Panc1 (cell line): ENCODE measurements around the gene RPL22L1. TPM values are rescaled to one million over a fixed set of nuclear protein-coding genes. Genes with fewer than 3 reads are reported as not detected.

ENCODE experiments used
- ATAC-seq: fragments of 200-7000 bp; cut with Tn5 transposase; 2 replicates; pipeline ENCODE4 v1.9.1; 2020; ENCODE audit warnings: mild to moderate bottlenecking, moderate library complexity
- BruUV-seq: library from RNA; stranded (reverse); fragments of 400-500 nt; replicated peaks from 2 replicates; lab custom pipeline; 2021; lab: Mats Ljungman, UMichigan
- CTCF ChIA-PET: fragments of 300-600 bp; sonication (Branson Sonifier 250); formaldehyde crosslinking; loops from one replicate; lab custom pipeline; 2022; ENCODE audit warnings: antibody characterized with exemption; lab: Charles Lee
- POLR2A ChIA-PET: fragments of 300-600 bp; sonication (Branson Sonifier 250); formaldehyde crosslinking; loops from one replicate; lab custom pipeline; 2022; ENCODE audit warnings: antibody characterized with exemption; lab: Charles Lee
- DNase-seq: peaks from one replicate; pipeline ENCODE4 v3.0.0-alpha.2; 2010; ENCODE audit warnings: low read depth, low spot score
- H3K27ac ChIP-seq: 2 replicates; pipeline ENCODE4 v1.5.1; 2011; ENCODE audit warnings: mild to moderate bottlenecking, low read length, inconsistent platforms
- H3K27me3 ChIP-seq: fragments of 200-500 bp; sonication (Bioruptor generic); 2 replicates; pipeline ENCODE4 v1.6.0; 2014; ENCODE audit warnings: low read length, inconsistent platforms; ENCODE audit not compliant: control insufficient read depth, insufficient read depth
- H3K36me3 ChIP-seq: fragments of 200-500 bp; sonication (Bioruptor generic); 2 replicates; pipeline ENCODE4 v1.5.1; 2014; ENCODE audit warnings: inconsistent platforms, mild to moderate bottlenecking, low read length, moderate library complexity; ENCODE audit not compliant: control insufficient read depth, insufficient read depth
- H3K4me1 ChIP-seq: 2 replicates; pipeline ENCODE4 v1.5.1; 2011; ENCODE audit warnings: inconsistent platforms, mild to moderate bottlenecking, low read length, moderate library complexity; ENCODE audit not compliant: control insufficient read depth, insufficient read depth
- H3K4me3 ChIP-seq, 2 experiments: 2 replicates each; pipeline ENCODE4 v1.5.1; 2011 to 2012; ENCODE audit warnings: low read depth in 2 of 2, low read length in 2 of 2, mild to moderate bottlenecking in 2 of 2, inconsistent platforms in 1 of 2, moderate library complexity in 1 of 2
- H3K9me3 ChIP-seq: fragments of 200-500 bp; sonication (Bioruptor generic); 2 replicates; pipeline ENCODE4 v1.5.1; 2014; ENCODE audit warnings: low read depth, mild to moderate bottlenecking, inconsistent platforms, low read length, moderate library complexity; ENCODE audit not compliant: control insufficient read depth, insufficient read depth
- POLR2AphosphoS5 ChIP-seq: IDR thresholded peaks from 2 replicates; pipeline ENCODE4 v1.6.1; 2012; ENCODE audit warnings: mild to moderate bottlenecking, low read depth, low read length, moderate library complexity
- SIN3A ChIP-seq: IDR thresholded peaks from 2 replicates; pipeline ENCODE4 v1.6.1; 2012; ENCODE audit warnings: low read depth, mild to moderate bottlenecking, low read length, moderate library complexity, borderline replicate concordance; ENCODE audit not compliant: insufficient read depth
- TCF7L2 ChIP-seq: IDR thresholded peaks from 2 replicates; pipeline ENCODE4 v1.6.1; 2011; ENCODE audit warnings: mild to moderate bottlenecking, low read depth, low read length, inconsistent platforms
- in situ Hi-C: cut with HindIII; loops from 2 replicates; pipeline ENCODE4 v1.10.0; 2016; ENCODE audit warnings: low sequenced_read_pairs, low pct_unique_long_range_greater_than_20kb
- intact Hi-C: fragments of 100-400 bp; cut with micrococcal nuclease; formaldehyde crosslinking; loops from one replicate; pipeline ENCODE4 v1.10.0; 2022; ENCODE audit not compliant: unreplicated experiment
- total RNA-seq: library from RNA; stranded (reverse); gene quantifications from one replicate; pipeline ENCODE4 v1.2.1, GENCODE V29; 2021; ENCODE audit not compliant: unreplicated experiment
- TF ChIP-seq, protein P1 (sequence below), 2 experiments: IDR thresholded peaks; 2 replicates each; pipeline ENCODE4 v1.6.1; 2011 to 2012; ENCODE audit warnings: low read depth in 2 of 2, control low read depth in 1 of 2, low read length in 1 of 2, mild to moderate bottlenecking in 1 of 2, moderate library complexity in 1 of 2; ENCODE audit not compliant: insufficient read depth in 1 of 2
- TF ChIP-seq, protein P2 (sequence below): fragments of 450-650 bp; IDR thresholded peaks from 2 replicates; pipeline ENCODE4 v1.5.1; 2017; ENCODE audit warnings: mild to moderate bottlenecking

The RPL22L1 gene
- total RNA-seq, 1 experiment from 2014 or later = 35.2 TPM

DNA sequence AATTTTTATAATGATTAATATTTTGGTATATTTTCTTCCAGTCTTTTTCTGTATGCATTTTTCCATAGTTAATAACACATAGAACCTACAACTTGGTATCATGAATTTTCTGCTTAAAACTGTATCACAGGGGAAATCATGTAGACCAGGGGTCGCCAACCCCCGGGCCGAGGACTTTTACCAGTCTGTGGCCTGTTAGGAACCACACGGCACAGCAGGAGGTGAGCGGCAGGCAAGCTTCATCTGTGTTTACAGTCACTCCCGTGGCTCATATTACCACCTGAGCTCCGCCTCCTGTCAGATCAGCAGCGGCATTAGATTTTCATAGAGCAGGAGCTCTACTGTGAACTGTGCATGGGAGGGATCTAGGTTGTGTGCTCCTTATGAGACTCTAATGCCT is 54.7 kb downstream of the RPL22L1 start:
- no peaks in the 10 kb centered on the region for H3K27me3 ChIP-seq
- in situ Hi-C loops = no loop called here
- TF ChIP-seq TCF7L2 = no peak
- no peak for TF ChIP-seq POLR2AphosphoS5
- no peak for TF ChIP-seq SIN3A
- TF ChIP-seq, protein P1, sequence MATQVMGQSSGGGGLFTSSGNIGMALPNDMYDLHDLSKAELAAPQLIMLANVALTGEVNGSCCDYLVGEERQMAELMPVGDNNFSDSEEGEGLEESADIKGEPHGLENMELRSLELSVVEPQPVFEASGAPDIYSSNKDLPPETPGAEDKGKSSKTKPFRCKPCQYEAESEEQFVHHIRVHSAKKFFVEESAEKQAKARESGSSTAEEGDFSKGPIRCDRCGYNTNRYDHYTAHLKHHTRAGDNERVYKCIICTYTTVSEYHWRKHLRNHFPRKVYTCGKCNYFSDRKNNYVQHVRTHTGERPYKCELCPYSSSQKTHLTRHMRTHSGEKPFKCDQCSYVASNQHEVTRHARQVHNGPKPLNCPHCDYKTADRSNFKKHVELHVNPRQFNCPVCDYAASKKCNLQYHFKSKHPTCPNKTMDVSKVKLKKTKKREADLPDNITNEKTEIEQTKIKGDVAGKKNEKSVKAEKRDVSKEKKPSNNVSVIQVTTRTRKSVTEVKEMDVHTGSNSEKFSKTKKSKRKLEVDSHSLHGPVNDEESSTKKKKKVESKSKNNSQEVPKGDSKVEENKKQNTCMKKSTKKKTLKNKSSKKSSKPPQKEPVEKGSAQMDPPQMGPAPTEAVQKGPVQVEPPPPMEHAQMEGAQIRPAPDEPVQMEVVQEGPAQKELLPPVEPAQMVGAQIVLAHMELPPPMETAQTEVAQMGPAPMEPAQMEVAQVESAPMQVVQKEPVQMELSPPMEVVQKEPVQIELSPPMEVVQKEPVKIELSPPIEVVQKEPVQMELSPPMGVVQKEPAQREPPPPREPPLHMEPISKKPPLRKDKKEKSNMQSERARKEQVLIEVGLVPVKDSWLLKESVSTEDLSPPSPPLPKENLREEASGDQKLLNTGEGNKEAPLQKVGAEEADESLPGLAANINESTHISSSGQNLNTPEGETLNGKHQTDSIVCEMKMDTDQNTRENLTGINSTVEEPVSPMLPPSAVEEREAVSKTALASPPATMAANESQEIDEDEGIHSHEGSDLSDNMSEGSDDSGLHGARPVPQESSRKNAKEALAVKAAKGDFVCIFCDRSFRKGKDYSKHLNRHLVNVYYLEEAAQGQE (IDR thresholded peaks at IDR 0.05; ENCODE audit: insufficient read depth in 1 of 2, low read depth in 2 of 2, low read length in 1 of 2) = no peak
- TF ChIP-seq, protein P2, sequence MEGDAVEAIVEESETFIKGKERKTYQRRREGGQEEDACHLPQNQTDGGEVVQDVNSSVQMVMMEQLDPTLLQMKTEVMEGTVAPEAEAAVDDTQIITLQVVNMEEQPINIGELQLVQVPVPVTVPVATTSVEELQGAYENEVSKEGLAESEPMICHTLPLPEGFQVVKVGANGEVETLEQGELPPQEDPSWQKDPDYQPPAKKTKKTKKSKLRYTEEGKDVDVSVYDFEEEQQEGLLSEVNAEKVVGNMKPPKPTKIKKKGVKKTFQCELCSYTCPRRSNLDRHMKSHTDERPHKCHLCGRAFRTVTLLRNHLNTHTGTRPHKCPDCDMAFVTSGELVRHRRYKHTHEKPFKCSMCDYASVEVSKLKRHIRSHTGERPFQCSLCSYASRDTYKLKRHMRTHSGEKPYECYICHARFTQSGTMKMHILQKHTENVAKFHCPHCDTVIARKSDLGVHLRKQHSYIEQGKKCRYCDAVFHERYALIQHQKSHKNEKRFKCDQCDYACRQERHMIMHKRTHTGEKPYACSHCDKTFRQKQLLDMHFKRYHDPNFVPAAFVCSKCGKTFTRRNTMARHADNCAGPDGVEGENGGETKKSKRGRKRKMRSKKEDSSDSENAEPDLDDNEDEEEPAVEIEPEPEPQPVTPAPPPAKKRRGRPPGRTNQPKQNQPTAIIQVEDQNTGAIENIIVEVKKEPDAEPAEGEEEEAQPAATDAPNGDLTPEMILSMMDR = no peak
- H3K27ac ChIP-seq = no peak overlapping the region
- H3K4me1 ChIP-seq = peaks cover 7% of the 10 kb centered on the region; the same call in 1 of the 2 replicates
- ChIA-PET CTCF (interaction anchor here (0.6 kb wide), 1 partner anchor 189 kb away, joined by 3 read pairs; no protein-coding TSS in a partner anchor), POLR2A (interaction anchor here (0.7 kb wide), 1 partner anchor 29 kb away, joined by 3 read pairs; no protein-coding TSS in a partner anchor)
- intact Hi-C loops = no loop called here
- no peaks in the 10 kb centered on the region for H3K36me3 ChIP-seq
- no peak overlapping the region for H3K4me3 ChIP-seq
- H3K9me3 ChIP-seq = no peaks in the 10 kb centered on the region
- DNase-seq = no peak
- ATAC-seq = no peak
- BruUV-seq = no TSS peak

Other genes with a start within 250 kb of the RPL22L1 start
- 72.0 TPM for gene EIF5A2, start 38.4 kb upstream of the RPL22L1 start, total RNA-seq
- 0.13 TPM for gene SLC2A2, start 156.5 kb upstream of the RPL22L1 start, total RNA-seq